GM21526 (cell line): ENCODE data around the gene HINT1.
A peak's percentile ranks its signal among the peaks of the same experiment; 100 is the strongest.

ENCODE experiments used
- ATAC-seq: cut with Tn5 transposase; IDR thresholded peaks from one replicate; pipeline ENCODE4 v1.9.1; 2021; ENCODE audit warnings: moderate library complexity; ENCODE audit not compliant: unreplicated experiment, low FRiP score

HINT1 gene

GRCh38 chr5:131114754-131115153 is 50.3 kb downstream of the HINT1 start:
- ATAC-seq: no peak

- ATAC-seq: no peak
Observed at GRCh38 chr5:131112424-131112823, 52.6 kb downstream of the HINT1 start.

GRCh38 chr5:131110256-131110594 is 54.8 kb downstream of the HINT1 start:
- ATAC-seq: no peak

- peak; percentile 92 for ATAC-seq
Observed at GRCh38 chr5:131109540-131110255, 55.4 kb downstream of the HINT1 start.
